MM.1S (cell line): ENCODE results near the gene AASS.
A peak's percentile ranks its signal among the peaks of the same experiment; 100 is the strongest.

Source experiments
- DNase-seq: peaks from one replicate; pipeline ENCODE4 v3.0.0-alpha.2; 2015
- H2AFZ ChIP-seq: fragments of 300-600 bp; sonication (generic); 2 replicates; pipeline ENCODE4 v1.6.0; 2016; ENCODE audit warnings: antibody characterized with exemption, low read length
- H3F3A ChIP-seq: fragments of 300-600 bp; sonication (generic); 2 replicates; pipeline ENCODE4 v1.6.1; 2016; ENCODE audit warnings: mild to moderate bottlenecking, antibody characterized with exemption, low read length, moderate library complexity, mixed read lengths; ENCODE audit not compliant: insufficient read depth
- H3K27ac ChIP-seq: fragments of 300-600 bp; sonication (generic); 2 replicates; pipeline ENCODE4 v1.5.1; 2016; ENCODE audit warnings: mild to moderate bottlenecking, low read length
- H3K27me3 ChIP-seq: fragments of 300-600 bp; sonication (generic); replicated peaks from 2 replicates; pipeline ENCODE4 v1.6.0; 2016; ENCODE audit warnings: low read length; ENCODE audit not compliant: insufficient read depth
- H3K36me3 ChIP-seq: fragments of 300-600 bp; sonication (generic); replicated peaks from 2 replicates; pipeline ENCODE4 v1.6.1; 2016; ENCODE audit warnings: mild to moderate bottlenecking, low read length, mixed read lengths; ENCODE audit not compliant: insufficient read depth
- H3K4me1 ChIP-seq: fragments of 300-600 bp; sonication (generic); 2 replicates; pipeline ENCODE4 v1.6.1; 2016; ENCODE audit warnings: low read length, mixed read lengths
- H3K4me2 ChIP-seq: fragments of 300-600 bp; sonication (generic); 2 replicates; pipeline ENCODE4 v1.6.0; 2016; ENCODE audit warnings: low read depth, low read length
- H3K4me3 ChIP-seq: fragments of 300-600 bp; sonication (generic); 2 replicates; pipeline ENCODE4 v1.5.1; 2016; ENCODE audit warnings: low read length, mixed read lengths
- H3K79me2 ChIP-seq: fragments of 300-600 bp; sonication (generic); 2 replicates; pipeline ENCODE4 v1.6.1; 2016; ENCODE audit warnings: mixed run types, low read length, mixed read lengths
- H3K9ac ChIP-seq: fragments of 300-600 bp; sonication (generic); 2 replicates; pipeline ENCODE4 v1.6.1; 2016; ENCODE audit warnings: low read length, mixed read lengths
- H3K9me2 ChIP-seq: fragments of 300-600 bp; sonication (generic); replicated peaks from 2 replicates; pipeline ENCODE4 v1.6.1; 2016; ENCODE audit warnings: mild to moderate bottlenecking, low read length, mixed read lengths; ENCODE audit not compliant: insufficient read depth
- H3K9me3 ChIP-seq: fragments of 300-600 bp; sonication (generic); replicated peaks from 2 replicates; pipeline ENCODE4 v1.6.1; 2016; ENCODE audit warnings: mild to moderate bottlenecking, low read length, mixed read lengths; ENCODE audit not compliant: insufficient read depth
- H4K20me1 ChIP-seq: fragments of 300-600 bp; sonication (generic); 2 replicates; pipeline ENCODE4 v1.6.1; 2016; ENCODE audit warnings: mild to moderate bottlenecking, low read length, moderate library complexity, mixed read lengths; ENCODE audit not compliant: insufficient read depth
- EZH2 ChIP-seq: fragments of 300-600 bp; sonication (generic); optimal IDR thresholded peaks from 2 replicates; pipeline ENCODE3; 2017; ENCODE audit warnings: low read depth, mild to moderate bottlenecking, antibody characterized with exemption, low read length, mixed read lengths
- EZH2phosphoT487 ChIP-seq: fragments of 300-600 bp; sonication (generic); IDR thresholded peaks from 2 replicates; pipeline ENCODE4 v1.6.1; 2018; ENCODE audit warnings: antibody characterized with exemption, low read length
- TF ChIP-seq, protein P1 (sequence below): fragments of 300-600 bp; sonication (generic); IDR thresholded peaks from 2 replicates; pipeline ENCODE4 v1.5.1; 2016; ENCODE audit warnings: antibody characterized with exemption, low read length, mixed read lengths

Gene AASS

GRCh38 chr7:122040147-122040546, 103.9 kb downstream of the AASS start:
- Histone ChIP-seq H3K79me2 (no peaks in the 10 kb centered on the region), H3K9ac (no peak overlapping the region), H3K27me3 (no peaks in the 10 kb centered on the region), H3K4me3 (no peak overlapping the region), H3F3A (peaks cover 15% of the 10 kb centered on the region), H4K20me1 (no peaks in the 10 kb centered on the region), H2AFZ (no peak overlapping the region), H3K27ac (no peak overlapping the region), H3K4me1 (peaks cover 21% of the 10 kb centered on the region), H3K9me3 (no peaks in the 10 kb centered on the region), H3K4me2 (no peak overlapping the region), H3K9me2 (no peaks in the 10 kb centered on the region), H3K36me3 (no peaks in the 10 kb centered on the region)
- TF ChIP-seq, protein P1, sequence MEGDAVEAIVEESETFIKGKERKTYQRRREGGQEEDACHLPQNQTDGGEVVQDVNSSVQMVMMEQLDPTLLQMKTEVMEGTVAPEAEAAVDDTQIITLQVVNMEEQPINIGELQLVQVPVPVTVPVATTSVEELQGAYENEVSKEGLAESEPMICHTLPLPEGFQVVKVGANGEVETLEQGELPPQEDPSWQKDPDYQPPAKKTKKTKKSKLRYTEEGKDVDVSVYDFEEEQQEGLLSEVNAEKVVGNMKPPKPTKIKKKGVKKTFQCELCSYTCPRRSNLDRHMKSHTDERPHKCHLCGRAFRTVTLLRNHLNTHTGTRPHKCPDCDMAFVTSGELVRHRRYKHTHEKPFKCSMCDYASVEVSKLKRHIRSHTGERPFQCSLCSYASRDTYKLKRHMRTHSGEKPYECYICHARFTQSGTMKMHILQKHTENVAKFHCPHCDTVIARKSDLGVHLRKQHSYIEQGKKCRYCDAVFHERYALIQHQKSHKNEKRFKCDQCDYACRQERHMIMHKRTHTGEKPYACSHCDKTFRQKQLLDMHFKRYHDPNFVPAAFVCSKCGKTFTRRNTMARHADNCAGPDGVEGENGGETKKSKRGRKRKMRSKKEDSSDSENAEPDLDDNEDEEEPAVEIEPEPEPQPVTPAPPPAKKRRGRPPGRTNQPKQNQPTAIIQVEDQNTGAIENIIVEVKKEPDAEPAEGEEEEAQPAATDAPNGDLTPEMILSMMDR: no peak
- TF ChIP-seq EZH2 (no peak), EZH2phosphoT487 (no peak)
- no peak for DNase-seq

- Histone ChIP-seq H3K27ac (no peak overlapping the region), H3K36me3 (no peaks in the 10 kb centered on the region), H3K4me2 (0 out of 2 replicates have a peak overlapping the region, but pooled peaks have one; percentile 2), H2AFZ (no peak overlapping the region), H3K9ac (no peak overlapping the region), H3K27me3 (no peaks in the 10 kb centered on the region), H3K9me3 (no peaks in the 10 kb centered on the region), H4K20me1 (no peaks in the 10 kb centered on the region), H3K4me1 (peaks cover 23% of the 10 kb centered on the region), H3K79me2 (no peaks in the 10 kb centered on the region), H3F3A (peaks cover 16% of the 10 kb centered on the region), H3K4me3 (no peak overlapping the region), H3K9me2 (no peaks in the 10 kb centered on the region)
- no peak for DNase-seq
- TF ChIP-seq EZH2phosphoT487: no peak
- TF ChIP-seq EZH2: no peak
- TF ChIP-seq, protein P1: no peak
These were observed 105.1 kb downstream of the AASS start for GRCh38 chr7:122038904-122039303.

GRCh38 chr7:122038134-122038533, 105.9 kb downstream of the AASS start:
- no peaks in the 10 kb centered on the region for H3K9me2 ChIP-seq
- no peak overlapping the region for H3K4me2 ChIP-seq
- H3K27ac ChIP-seq: no peak overlapping the region
- TF ChIP-seq, protein P1: no peak
- TF ChIP-seq EZH2phosphoT487 (no peak), EZH2 (no peak)
- H4K20me1 ChIP-seq: no peaks in the 10 kb centered on the region
- H3F3A ChIP-seq: peaks cover 16% of the 10 kb centered on the region
- DNase-seq: no peak
- peaks cover 23% of the 10 kb centered on the region for H3K4me1 ChIP-seq
- H3K79me2 ChIP-seq: no peaks in the 10 kb centered on the region
- no peak overlapping the region for H2AFZ ChIP-seq
- no peaks in the 10 kb centered on the region for H3K27me3 ChIP-seq
- H3K9me3 ChIP-seq: no peaks in the 10 kb centered on the region
- no peak overlapping the region for H3K4me3 ChIP-seq
- no peaks in the 10 kb centered on the region for H3K36me3 ChIP-seq
- H3K9ac ChIP-seq: no peak overlapping the region
